Colonic mucosa (tissue), 4 donors: ENCODE measurements around the gene GPX4. TPM values are rescaled to one million over a fixed set of nuclear protein-coding genes. Genes with fewer than 3 reads are reported as not detected.

Experiments used
- DNase-seq: peaks from one replicate; pipeline ENCODE4 v3.0.0-alpha.2; 2020
- H3K27ac ChIP-seq: fragments of 200-600 bp; one replicate; pipeline ENCODE4 v1.8.0; 2021
- H3K27me3 ChIP-seq: fragments of 200-600 bp; one replicate; pipeline ENCODE4 v1.8.0; 2021
- H3K36me3 ChIP-seq: fragments of 200-600 bp; one replicate; pipeline ENCODE4 v1.8.0; 2021
- H3K4me1 ChIP-seq: fragments of 200-600 bp; one replicate; pipeline ENCODE4 v1.8.0; 2021; ENCODE audit warnings: mild to moderate bottlenecking
- H3K4me3 ChIP-seq: fragments of 200-600 bp; one replicate; pipeline ENCODE4 v1.8.0; 2021
- H3K9ac ChIP-seq, 2 donors: one replicate each; pipeline ENCODE4 v1.7.0; 2013; ENCODE audit warnings: control low read depth in 2 of 2, low read depth in 2 of 2, low read length in 2 of 2
- H3K9me3 ChIP-seq: fragments of 200-600 bp; one replicate; pipeline ENCODE4 v1.8.0; 2021
- CTCF ChIP-seq: fragments of 200-600 bp; IDR thresholded peaks from one replicate; pipeline ENCODE4 v1.8.0; 2022; ENCODE audit warnings: antibody characterized with exemption, mild to moderate bottlenecking
- intact Hi-C: fragments of 100-400 bp; cut with DNase I; formaldehyde crosslinking; loops from one replicate; pipeline ENCODE4 v1.14.1; 2022
- total RNA-seq, 2 donors: library from RNA; stranded (reverse); fragmentation: NEBNext Ultra II Directional in 1 of 2; extraction: Animal tissue kit (Norgen Biotek cat#: 25700) in 1 of 2; gene quantifications; one replicate each; pipeline ENCODE4 v1.2.1, GENCODE V29; 2021
- donor health status: healthy.
- donor health status: DM: no; HTN: no; CAD: no.
- donor health status: DM: no; HTN: no; CAD: no.

GPX4 gene
- total RNA-seq, 2 donors from 2014 or later = 187 to 189 TPM

DNA sequence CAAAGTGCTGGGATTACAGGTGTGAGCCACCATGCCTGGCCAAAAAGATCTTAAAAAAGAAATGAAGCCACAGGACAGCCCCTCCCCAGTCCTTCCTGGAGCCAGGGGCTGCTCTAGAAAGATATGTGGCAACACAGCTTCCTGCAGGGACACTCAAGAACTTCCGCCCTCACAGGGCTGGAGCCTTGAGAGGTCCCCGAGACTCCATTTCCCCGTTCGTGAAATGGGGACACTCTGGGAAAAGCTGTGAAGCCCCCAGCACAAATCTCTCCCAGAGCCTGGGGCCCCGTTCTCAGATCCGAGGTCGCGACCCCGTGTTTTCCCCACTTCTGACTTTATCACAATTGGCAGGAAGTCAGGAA is 2.5 kb upstream of the GPX4 start:
- Histone ChIP-seq H3K4me3 (no peak overlapping the region), H3K4me1 (peaks cover 21% of the 10 kb centered on the region), H3K27ac (peak overlapping the region; percentile 97), H3K36me3 (no peaks in the 10 kb centered on the region), H3K9me3 (no peaks in the 10 kb centered on the region), H3K9ac (peak overlapping the region in 1 of 2 donors; percentile 0), H3K27me3 (no peaks in the 10 kb centered on the region)
- TF ChIP-seq CTCF = no peak
- intact Hi-C loops = no loop called here
- peak; percentile 39 for DNase-seq

DNA sequence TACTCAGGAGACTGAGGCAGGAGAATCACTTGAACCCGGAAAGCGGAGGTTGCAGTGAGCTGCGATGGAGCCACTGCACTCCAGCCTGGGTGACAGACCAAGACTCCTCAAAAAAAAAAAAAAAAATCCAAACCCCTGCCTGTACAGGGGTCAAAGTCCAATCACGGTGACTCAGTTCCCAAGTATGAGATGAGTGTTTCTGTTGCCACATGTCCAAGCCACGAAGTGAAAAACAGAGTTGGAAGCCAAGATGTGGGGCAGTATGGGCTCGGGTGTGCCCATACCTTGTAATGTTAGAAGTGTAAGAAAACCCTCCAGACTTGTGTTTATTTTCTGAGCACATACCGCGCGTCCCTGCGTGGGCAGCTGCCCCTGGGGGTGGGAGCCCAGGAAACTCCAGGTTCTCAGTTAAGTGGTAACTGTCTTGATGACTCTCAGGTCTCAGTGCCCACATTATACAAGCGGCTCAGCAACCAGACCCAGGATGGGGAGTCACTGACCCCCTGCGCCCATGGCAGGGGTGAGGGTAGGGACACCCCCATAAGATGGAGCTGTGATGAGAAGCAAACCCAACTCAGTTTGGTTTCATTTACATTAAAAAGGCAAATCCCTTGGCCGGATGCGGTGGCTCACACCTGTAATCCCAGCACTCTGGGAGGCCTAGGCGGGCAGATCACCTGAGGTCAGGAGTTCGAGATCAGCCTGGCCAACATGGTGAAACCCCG is 1.2 kb upstream of the GPX4 start:
- Histone ChIP-seq H3K36me3 (peaks cover 10% of the 10 kb centered on the region), H3K4me3 (no peak overlapping the region), H3K9me3 (no peaks in the 10 kb centered on the region), H3K9ac (peak overlapping the region; percentile 3 to 77), H3K4me1 (peaks cover 25% of the 10 kb centered on the region), H3K27me3 (no peaks in the 10 kb centered on the region), H3K27ac (peak overlapping the region; percentile 97)
- TF ChIP-seq CTCF = no peak
- intact Hi-C loops = no loop called here
- peak; percentile 75 for DNase-seq

- TF ChIP-seq CTCF = no peak
- Histone ChIP-seq H3K27ac (peak overlapping the region; percentile 97), H3K9me3 (no peaks in the 10 kb centered on the region), H3K27me3 (no peaks in the 10 kb centered on the region), H3K4me1 (peaks cover 22% of the 10 kb centered on the region), H3K9ac (peak overlapping the region; percentile 53 to 55), H3K4me3 (no peak overlapping the region), H3K36me3 (peaks cover 14% of the 10 kb centered on the region)
- DNase-seq = no peak
- intact Hi-C loops = no loop called here
Measured at GRCh38 chr19:1103132-1103707, 574 bp upstream of the GPX4 start.

DNA sequence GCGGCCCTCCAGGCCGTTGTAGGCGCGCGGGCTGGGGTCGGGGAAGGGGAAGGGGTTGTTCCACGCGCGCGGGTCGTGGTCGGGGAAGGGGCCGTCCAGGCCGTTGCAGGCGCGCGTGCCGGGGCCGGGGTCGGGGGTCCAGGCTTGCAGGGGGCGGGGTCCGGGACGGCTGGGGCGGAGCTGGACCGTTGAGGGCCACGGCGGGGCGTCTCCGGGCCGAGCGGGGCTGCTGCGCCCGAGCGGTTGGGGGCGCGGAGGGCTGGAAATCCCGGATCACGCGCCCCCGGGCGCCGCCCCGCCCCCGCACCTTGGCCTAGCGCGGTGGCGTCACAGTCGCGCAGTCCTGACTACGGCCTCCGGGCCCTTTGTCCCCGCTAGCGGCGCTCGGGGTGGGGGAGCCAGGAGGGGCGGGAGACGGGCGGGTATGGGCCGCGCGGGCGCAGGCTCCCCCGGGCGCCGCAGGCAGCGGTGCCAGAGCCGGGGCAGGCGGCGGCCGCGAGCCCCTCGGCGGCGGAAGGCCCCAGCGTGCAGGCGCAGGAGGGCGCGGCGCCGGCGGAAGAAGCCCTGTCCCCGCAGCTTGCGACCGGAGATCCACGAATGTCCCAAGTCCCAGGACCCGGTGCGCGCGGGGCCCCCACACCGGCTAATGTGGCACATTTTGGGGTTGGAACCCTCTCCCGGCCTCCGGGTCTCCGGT is 665 bp downstream of the GPX4 start:
- Histone ChIP-seq H3K4me1 (peaks cover 22% of the 10 kb centered on the region), H3K36me3 (peaks cover 21% of the 10 kb centered on the region), H3K27ac (peak overlapping the region; percentile 97), H3K4me3 (peak overlapping the region; percentile 56), H3K27me3 (no peaks in the 10 kb centered on the region), H3K9ac (peak overlapping the region; percentile 81 to 95), H3K9me3 (no peaks in the 10 kb centered on the region)
- intact Hi-C loops = no loop called here
- TF ChIP-seq CTCF = no peak
- peak; percentile 82 for DNase-seq

GRCh38 chr19:1105008-1105872 is 1.4 kb downstream of the GPX4 start:
- no peak for TF ChIP-seq CTCF
- Histone ChIP-seq H3K36me3 (peaks cover 21% of the 10 kb centered on the region), H3K27me3 (no peaks in the 10 kb centered on the region), H3K9me3 (no peaks in the 10 kb centered on the region), H3K4me1 (peaks cover 22% of the 10 kb centered on the region), H3K4me3 (peak overlapping the region; percentile 56), H3K9ac (peak overlapping the region; percentile 81 to 95), H3K27ac (peak overlapping the region; percentile 97)
- peak; percentile 55 for DNase-seq
- intact Hi-C loops = no loop called here
